ENCODE data around the gene INPP1. TPM values are rescaled to one million over a fixed set of nuclear protein-coding genes. Genes with fewer than 3 reads are reported as not detected.

The INPP1 gene
- total RNA-seq, 1 donor from 2014 or later, result 27.6 TPM

GRCh38 chr2:190360561-190360960 lies 17.2 kb downstream of the INPP1 start:
- no peak for DNase-seq (ENCODE audit: low spot score)

- no peak for DNase-seq (ENCODE audit: low spot score)
Measured at GRCh38 chr2:190360965-190361364, 17.6 kb downstream of the INPP1 start.

- no peak for DNase-seq (ENCODE audit: low spot score)
Measured at GRCh38 chr2:190361572-190361971, 18.2 kb downstream of the INPP1 start.

DNA sequence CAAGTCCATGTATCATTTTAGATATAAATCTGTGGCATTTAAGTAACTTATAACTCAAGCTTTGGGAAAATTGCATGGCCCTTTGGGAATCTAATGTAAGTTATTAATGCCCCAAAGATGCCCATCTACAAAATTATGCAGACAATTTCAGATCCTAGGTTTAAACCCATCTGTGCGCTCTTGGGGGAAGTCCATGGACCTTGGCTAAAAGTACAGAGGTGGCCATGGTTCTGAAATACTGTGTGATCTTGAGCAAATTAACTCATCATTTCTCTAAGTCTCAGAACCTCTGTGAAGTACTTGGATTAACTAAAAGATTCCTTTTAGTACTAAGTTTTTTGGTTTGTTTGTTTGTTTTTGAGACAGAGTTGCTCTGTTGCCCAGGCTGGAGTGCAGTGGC lies 19.5 kb downstream of the INPP1 start:
- no peak for DNase-seq (ENCODE audit: low spot score)

DNA sequence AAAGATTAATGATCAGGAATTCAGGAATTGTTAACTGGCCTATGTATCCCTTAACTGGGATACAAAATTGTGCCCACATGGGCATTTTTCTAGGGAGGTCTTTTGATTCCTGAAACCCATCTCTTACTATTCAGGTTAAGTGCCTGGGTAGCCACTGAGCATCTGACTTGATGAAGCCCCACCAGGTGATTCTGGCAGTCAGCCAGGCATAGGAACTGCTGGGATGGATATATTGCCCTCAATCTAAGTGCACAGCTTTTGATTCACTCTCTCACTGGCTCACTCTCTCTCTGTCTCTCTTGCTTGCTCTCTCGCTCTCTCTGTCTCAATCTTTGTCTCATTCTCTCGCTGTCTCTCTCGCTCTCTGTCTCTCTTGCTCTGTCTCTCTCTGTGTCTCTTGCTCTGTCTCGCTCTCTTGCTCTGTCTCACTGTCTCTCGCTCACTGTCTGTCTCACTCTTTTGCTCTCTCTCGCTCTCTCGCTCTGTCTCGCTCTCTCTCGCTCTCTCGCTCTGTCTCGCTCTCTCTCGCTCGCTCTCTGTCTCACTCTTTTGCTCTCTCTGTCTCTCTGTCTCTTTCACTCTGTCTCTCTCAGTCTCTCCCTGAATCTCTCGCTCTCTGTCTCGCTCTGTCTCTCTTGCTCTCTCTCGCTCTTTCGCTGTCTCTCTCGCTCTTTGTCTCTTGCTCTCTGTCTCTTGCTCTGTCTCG lies 22.3 kb downstream of the INPP1 start:
- no peak for DNase-seq (ENCODE audit: low spot score)

DNA sequence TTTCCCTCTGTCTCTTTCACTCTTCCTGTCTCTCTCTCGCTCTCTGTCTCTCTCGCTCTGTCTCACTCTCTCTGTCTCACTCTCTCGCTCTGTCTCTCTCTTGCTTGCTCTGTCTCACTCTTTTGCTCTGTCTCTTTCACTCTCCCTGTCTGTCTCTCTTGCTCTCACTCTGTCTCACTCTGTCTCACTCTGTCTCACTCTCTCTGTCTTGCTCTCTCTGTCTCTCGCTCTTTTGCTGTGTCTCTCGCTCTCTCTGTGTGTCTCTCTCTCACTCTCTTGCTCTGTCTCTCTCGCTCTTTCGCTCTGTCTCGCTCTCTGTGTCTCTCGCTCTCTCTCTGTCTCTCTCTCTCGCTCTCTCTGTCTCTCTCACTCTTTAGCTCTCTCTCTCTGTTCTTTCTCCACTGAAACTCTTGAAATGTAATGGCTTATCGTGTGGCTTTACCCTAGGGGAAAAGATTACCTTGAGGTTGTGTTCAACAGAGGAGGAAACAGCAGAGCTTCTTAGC lies 22.9 kb downstream of the INPP1 start:
- no peak for DNase-seq (ENCODE audit: low spot score)

DNA sequence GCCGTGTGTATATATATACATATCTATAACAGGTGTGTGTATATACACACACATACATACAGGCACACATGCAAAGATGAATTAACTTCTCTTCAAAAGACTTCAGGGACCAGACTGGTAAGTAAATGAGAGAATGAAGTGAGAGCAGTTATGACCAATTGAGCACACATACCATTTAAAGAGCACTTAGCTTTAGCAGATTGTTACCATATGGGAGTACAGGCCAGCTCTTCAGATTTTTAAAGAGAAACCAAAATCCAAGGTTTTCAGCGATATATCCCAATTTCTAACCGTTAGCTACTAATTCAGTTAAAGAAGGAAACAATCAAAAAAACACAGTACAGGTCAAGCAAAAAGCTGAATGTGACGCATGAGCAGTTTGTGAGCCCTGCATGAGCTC lies 23.7 kb downstream of the INPP1 start:
- no peak for DNase-seq (ENCODE audit: low spot score)

- DNase-seq (ENCODE audit: low spot score), result no peak
Measured at GRCh38 chr2:190369635-190370034, 26.2 kb downstream of the INPP1 start.

GRCh38 chr2:190376083-190376482 lies 32.7 kb downstream of the INPP1 start:
- no peak for DNase-seq (ENCODE audit: low spot score)

GRCh38 chr2:190376591-190377245 lies 33.3 kb downstream of the INPP1 start:
- DNase-seq (ENCODE audit: low spot score), result no peak

- DNase-seq (ENCODE audit: low spot score), result no peak
Measured at GRCh38 chr2:190378880-190379237, 35.5 kb downstream of the INPP1 start.

- DNase-seq (ENCODE audit: low spot score), result no peak
Measured at GRCh38 chr2:190379249-190379964, 36.0 kb downstream of the INPP1 start.

DNA sequence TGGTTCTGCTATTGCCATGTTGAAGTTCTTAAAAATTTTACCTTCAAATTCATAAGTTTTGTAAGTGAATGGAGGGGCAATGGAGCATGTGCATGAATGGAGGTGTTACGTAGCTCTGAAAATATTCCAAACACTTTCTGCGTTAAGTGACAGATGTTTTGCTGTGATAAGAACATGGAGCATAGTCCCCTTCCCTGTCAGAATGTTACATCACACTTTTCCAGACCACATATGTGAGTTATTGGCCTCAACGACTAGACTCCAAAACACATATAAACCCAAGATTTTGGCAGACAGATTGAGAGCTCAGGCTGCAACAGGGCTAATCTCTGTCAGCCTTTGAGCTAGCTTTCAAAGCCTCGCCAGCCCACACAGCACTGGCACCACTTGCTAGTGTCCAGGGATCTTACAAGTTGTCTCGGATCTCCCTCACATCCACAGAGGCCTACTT lies 37.6 kb downstream of the INPP1 start:
- DNase-seq (ENCODE audit: low spot score), result no peak

DNA sequence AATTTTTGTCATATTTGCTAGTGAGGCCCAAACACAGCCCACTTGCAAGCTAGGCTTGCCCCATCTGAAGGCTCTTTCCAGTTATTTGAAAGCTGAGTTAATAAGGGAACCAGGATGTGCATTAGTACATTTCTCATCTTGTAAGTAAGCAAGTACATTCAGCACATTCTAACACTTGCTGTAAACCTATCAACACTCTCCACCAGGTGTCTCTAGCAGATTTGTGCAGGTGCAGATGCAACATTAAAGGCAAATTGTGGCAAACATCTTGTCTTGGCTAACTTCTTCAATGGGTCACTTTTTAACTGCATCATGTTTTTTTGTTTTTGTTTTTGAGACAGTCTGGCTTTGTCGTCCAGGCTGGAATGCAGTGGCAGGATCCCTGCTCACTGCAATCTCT lies 39.5 kb downstream of the INPP1 start:
- DNase-seq (ENCODE audit: low spot score), result no peak

DNA sequence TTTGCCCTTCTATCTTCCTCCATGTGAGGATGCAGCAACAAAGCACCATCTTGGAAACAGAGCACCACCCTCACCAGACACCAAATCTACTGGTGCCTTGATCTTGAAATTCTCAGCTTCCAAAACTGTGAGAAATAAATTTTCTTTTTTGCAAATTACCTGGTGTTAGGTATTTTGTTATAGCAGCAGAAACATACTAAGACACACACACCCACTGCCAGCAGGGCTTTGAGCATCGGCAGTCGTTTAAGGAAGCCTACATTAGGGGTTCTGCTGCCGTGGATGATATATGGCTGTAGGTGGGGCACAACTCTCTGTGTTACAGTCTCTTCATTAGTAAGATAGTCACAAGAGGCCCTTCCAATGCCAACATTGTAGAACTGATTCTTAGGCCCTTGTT lies 44.0 kb downstream of the INPP1 start:
- no peak for DNase-seq (ENCODE audit: low spot score)

- DNase-seq (ENCODE audit: low spot score), result no peak
Measured at GRCh38 chr2:190396271-190396670, 52.9 kb downstream of the INPP1 start.

DNA sequence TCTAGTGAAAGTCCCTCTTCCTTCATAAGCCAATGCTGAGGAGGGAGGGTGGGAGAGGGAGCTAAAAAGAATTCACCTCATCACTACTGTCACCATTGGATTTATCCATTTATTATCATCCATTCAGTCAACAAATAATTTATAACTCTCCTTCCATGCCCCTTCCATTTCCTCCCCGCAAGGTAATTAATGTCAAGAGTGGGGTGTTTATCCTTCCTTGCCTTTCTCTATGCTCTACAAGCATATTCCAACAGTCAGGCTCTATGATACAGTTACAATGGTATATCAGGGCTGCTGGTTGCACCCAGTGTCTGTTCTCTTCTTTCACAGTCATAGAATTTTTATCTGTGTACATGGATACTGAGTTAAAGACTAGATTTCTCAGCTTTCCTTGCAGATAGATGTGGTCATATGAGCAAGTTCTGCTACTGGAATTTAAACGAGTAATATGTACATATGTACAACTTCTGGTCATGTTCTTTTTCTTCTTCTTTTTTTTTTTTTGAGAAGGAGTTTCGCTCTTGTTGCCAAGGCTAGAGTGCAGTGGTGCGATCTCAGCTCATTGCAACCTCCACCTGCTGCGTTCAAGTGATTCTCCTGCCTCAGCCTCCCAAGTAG lies 59.7 kb downstream of the INPP1 start:
- DNase-seq (ENCODE audit: low spot score), result no peak

DNA sequence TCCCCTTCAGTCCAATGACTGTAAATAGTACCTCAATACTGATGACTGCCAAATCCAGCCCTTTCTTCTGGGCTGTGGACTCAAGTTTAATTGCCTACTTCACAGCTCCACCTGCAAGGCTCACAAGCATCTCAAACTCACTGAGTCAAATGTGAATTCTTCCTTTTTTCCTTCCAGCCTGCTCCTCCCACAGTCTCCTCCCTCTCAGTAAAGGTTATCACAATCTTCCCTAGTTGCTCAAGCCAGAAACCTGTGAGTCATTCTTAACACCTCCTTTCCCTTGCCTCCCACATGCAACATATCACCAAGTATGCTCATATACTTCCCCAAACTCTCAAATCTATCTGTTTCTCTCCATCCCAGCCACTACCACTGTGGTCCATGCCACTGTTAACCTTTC lies 61.1 kb downstream of the INPP1 start:
- no peak for DNase-seq (ENCODE audit: low spot score)

GRCh38 chr2:190405070-190405469 lies 61.7 kb downstream of the INPP1 start:
- DNase-seq (ENCODE audit: low spot score), result no peak

- no peak for DNase-seq (ENCODE audit: low spot score)
Measured at GRCh38 chr2:190405995-190406394, 62.6 kb downstream of the INPP1 start.

GRCh38 chr2:190406805-190407204 lies 63.4 kb downstream of the INPP1 start:
- DNase-seq (ENCODE audit: low spot score), result no peak

DNA sequence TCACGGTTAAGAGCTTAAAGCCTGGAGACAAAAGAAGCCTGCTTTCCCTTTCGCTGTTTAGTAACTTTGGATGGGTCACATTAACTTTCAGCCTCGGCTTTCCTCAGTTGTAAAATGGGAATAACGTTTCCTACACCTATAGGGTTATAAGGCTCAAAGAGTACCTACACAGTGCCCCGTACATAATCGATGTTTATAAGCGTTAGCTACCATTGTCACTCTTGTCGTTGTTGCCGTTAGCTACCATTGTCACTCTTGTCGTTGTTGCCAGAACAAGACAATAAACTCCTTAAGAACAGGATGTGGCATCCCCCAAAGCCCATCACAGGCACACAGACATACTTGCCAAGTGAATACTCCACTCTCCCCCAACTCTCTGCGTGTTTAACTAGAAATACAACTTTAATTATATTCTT lies 63.9 kb downstream of the INPP1 start:
- DNase-seq (ENCODE audit: low spot score), result no peak
